MM.1S (cell line): ENCODE measurements around the gene ELK3.

Experiments
- CTCF ChIP-seq: fragments of 300-600 bp; sonication (generic); IDR thresholded peaks from 2 replicates; pipeline ENCODE4 v1.5.1; 2016; ENCODE audit warnings: antibody characterized with exemption, low read length, mixed read lengths
- EZH2 ChIP-seq: fragments of 300-600 bp; sonication (generic); optimal IDR thresholded peaks from 2 replicates; pipeline ENCODE3; 2017; ENCODE audit warnings: low read depth, mild to moderate bottlenecking, antibody characterized with exemption, low read length, mixed read lengths
- EZH2phosphoT487 ChIP-seq: fragments of 300-600 bp; sonication (generic); IDR thresholded peaks from 2 replicates; pipeline ENCODE4 v1.6.1; 2018; ENCODE audit warnings: antibody characterized with exemption, low read length

- TF ChIP-seq CTCF (no peak), EZH2 (no peak), EZH2phosphoT487 (no peak)
Observed at GRCh38 chr12:96260231-96260630, 66.1 kb downstream of the ELK3 start.
